Hepatocyte (in vitro differentiated cells): ENCODE results near the gene TRIM6.

Source experiments
- CTCF ChIP-seq: fragments of 200-600 bp; sonication (generic); IDR thresholded peaks from 2 replicates; pipeline ENCODE4 v1.5.1; 2016; ENCODE audit warnings: antibody characterized with exemption, mild to moderate bottlenecking; ENCODE audit not compliant: poor library complexity
- EZH2 ChIP-seq: fragments of 200-600 bp; sonication (generic); IDR thresholded peaks from 2 replicates; pipeline ENCODE4 v1.6.1; 2016; ENCODE audit warnings: antibody characterized with exemption, mild to moderate bottlenecking, borderline replicate concordance

GRCh38 chr11:5557751-5558150 lies 38.7 kb upstream of the TRIM6 start:
- TF ChIP-seq CTCF (no peak), EZH2 (no peak)
